GM19035 (cell line): ENCODE results near the gene AXL.
A peak's percentile ranks its signal among the peaks of the same experiment; 100 is the strongest.

ENCODE experiments used
- ATAC-seq: cut with Tn5 transposase; IDR thresholded peaks from one replicate; pipeline ENCODE4 v1.9.1; 2021; ENCODE audit not compliant: unreplicated experiment

The AXL gene

DNA sequence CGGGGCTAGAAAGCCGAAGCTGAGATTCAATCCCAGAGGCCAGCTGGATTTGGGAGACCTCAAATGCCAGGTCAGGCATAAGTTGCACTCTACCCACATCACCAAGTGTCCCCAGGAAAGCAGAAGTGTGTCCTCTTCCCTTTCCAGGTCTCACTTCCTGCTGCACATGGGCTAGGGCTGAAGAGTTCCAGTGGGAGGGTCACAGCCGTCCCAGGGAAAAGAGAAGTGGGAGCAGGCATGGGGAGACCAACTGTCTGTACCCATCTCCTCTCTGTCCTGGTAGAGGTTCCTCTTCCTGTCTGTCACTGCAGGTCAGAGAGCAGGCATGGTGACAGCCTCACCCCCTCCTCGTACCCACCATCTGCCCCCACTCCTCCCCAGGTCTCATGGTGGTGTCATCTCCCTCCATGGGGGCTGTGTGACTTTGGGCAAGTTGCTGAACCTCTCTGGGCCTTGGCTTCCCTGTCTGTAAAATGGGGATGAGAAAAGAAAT lies 14.8 kb downstream of the AXL start:
- ATAC-seq, result no peak

DNA sequence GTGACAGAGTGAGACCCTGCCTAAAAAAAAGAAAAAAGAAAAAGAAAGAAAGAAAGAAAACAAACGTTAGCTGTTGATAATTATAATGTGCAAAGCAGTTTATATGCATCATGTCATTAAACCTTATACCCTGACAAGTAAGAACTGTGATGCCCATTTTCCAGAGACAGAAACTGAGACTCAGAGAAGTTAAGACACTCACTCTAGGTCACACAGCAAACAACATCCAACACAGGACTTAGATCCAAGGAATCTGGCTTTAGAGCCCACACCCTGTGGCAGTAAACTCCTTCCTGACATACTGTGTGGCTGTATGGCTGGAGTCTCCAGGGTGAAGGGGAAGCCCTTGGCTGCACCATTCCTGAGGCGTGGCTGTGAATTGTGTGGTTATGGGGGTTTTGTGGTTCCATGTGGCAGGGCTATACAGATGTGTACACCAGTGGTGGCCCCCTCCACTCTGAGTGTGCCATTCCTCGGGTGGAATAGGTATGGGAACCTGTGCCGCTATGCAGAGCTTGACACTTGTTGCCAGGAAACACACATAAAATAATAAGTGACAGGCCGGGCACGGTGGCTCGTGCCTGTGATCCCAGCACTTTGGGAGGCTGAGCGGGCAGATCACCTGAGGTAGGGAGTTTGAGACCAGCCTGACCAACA lies 15.6 kb downstream of the AXL start:
- ATAC-seq, result no peak

DNA sequence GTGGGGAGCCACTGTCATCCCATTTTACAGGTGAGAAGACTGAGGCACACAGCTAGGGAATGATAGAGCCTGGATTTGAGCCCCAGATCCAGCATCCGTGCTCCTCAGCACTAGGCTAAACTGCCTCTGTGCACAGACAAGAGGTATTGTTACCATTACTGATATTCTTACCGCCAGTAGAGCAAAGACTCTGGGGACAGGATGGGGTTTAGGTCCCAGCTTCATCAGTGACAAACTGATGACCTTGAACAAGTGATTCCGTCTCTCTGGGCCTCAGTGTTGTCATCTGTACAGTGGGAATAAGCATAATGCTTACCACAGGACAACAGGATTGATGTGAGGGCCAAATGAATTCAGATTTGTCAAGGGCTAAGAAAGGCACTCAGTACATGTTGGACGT lies 16.5 kb downstream of the AXL start:
- no peak for ATAC-seq

DNA sequence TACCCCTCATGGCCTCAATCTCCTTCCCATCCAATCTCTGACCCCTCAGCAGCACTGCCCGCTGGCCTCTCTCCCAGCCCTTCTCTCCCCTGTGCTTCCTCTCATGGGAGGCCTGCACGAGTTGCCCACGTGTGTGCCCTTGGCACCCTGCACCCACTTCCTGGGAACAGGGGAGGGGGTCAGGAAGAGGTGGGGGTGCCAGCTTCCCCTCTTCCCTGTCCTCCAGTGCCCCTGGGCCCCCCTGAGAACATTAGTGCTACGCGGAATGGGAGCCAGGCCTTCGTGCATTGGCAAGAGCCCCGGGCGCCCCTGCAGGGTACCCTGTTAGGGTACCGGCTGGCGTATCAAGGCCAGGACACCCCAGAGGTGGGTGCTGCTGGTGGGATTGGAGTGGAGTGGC lies 19.2 kb downstream of the AXL start:
- ATAC-seq, result no peak

DNA sequence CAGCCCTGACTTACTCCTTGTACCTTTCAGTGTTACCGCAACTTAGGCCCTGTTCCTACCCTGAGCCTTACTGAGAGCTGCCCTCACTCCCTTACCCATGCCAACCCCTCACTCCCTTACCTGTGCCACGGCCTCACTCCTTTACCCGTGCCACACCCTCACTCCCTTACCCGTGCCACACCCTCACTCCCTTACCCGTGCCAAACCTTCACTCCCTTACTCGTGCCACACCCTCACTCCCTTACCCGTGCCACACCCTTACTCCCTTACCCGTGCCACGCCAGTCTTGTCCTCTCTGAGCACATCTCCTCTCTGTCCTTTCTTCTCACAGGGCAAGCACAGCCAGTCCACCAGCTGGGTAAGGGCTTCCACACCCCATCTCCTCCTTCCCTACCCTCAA lies 20.3 kb downstream of the AXL start:
- no peak for ATAC-seq

DNA sequence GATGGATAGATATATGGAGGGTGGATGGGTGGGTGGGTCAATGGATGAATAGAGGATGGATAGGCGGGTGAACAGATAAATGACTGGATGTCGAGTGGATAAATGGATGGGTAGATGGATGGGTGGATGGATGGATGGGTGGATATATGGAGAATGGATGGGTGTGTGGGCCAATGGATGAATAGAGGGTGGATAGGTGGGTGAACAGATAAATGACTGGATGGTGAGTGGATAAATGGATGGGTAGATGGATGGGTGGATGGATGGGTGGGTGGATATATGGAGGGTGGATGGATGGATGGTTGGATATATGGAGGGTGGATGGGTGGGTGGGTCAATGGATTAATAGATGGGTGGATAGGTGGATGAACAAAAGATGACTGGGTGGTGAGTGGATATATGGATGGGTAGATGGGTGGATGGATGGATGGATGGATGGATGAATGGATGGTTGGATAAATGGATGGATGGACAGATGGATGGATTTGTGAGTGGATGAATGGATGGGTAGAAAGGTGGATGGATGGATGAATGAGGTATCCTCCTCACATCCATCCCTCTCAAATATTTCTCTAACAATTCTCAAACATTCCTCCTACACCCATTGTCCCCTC lies 21.0 kb downstream of the AXL start:
- ATAC-seq, result no peak

DNA sequence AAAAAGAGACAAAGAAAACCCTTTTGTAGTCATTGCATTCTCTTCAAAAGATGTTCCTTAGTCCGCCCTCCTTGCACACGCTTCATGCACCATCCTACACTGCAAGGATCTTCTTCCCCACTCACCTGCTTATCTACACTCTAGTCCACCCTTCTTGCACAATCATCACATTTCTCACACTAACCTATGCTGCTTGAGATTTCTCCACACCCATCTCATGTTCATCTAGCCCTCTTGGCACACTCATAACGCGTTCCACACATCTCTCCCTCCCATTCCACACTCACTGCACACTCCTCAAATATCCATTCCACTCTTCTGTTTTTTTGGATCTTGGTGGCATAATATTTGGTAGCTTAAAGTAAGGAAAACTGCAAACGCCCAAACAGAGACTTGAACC lies 22.8 kb downstream of the AXL start:
- no peak for ATAC-seq

DNA sequence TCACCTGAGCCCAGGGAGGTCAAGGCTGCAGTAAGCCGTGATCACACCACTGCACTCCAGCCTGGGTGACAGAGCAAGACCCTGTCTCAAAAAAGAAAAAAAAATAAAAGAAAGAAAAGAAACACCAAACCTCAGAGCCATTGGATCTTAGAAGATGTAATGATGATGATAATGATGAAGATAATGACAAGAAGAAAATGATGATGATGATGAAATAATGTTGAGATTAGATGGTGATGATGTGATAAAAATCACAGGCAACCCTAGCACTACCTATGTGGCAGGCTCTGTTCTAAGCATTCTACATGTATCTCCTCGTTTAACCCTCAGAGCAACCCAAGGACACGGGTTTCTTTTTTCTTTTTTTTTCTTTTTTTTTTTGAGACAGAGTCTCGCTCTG lies 25.1 kb downstream of the AXL start:
- ATAC-seq, result no peak

DNA sequence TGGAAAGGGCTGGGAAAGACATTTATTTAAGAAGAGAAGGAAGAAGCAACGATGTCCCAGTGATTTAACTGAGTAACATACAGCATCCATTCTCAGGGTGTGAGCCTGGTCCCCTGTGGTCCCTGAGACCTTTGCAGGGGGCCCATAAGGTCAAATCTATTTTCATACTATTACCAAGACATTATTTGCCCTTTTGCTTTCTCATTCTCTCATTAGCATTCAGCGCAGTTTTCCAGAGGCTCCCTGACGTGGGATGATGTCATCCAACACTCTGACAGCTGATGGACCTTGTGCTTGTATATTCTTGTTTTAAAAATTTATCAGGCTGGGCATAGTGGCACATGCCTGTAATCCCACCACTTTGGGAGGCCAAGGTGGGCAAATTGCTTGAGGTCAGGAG lies 26.8 kb downstream of the AXL start:
- no peak for ATAC-seq

DNA sequence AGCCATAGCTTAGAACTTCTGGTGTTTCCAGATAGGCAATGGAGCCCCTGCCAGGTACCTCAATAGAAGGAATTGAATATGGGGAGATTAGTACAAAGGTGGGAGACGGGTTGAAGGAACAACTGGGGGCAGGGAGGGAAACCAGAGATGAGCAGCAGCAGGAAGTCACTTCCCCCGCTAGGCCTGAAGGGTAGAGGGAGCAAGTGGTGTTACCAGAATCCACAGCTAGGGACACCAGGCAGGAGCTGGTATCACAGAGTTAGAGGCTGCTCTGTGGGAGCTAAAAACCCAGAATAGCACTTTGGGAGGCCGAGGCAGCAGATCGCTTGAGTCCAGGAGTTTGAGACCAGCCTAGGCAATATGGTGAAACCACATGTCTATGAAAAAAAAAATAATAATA lies 29.9 kb downstream of the AXL start:
- ATAC-seq, result no peak

DNA sequence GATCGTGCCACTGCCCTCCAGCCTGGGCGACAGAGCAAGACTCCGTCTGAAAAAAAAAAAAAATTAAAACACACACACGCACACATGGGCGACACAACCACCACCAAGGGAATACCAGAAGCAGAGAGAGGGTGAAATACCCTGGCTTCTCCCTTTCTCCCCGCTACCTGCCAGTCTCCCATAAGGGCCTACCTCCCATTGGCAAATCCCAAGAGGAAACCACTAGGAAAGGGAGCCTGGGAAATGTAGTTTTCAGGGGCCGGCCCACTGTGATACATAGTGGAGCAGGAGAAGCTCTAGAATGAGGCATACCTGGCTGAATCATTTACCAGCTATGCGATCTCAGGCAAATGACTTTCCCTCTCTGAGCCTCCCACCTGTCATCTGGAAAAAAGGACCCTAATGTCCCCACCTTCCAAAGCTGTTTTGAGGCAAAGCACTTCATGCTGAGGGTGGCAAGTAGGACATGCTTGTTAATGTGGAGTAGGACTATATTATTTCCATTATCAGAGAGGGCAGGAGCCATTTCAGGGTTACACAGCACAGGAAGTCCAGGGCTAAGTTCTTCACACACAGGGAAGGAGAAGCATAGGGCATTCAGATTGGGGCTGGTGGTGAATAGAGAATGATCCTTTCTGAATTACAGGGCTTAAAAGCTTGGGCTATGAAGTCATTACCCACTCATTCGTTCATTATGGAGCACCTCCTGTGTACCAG lies 30.8 kb downstream of the AXL start:
- no peak for ATAC-seq

DNA sequence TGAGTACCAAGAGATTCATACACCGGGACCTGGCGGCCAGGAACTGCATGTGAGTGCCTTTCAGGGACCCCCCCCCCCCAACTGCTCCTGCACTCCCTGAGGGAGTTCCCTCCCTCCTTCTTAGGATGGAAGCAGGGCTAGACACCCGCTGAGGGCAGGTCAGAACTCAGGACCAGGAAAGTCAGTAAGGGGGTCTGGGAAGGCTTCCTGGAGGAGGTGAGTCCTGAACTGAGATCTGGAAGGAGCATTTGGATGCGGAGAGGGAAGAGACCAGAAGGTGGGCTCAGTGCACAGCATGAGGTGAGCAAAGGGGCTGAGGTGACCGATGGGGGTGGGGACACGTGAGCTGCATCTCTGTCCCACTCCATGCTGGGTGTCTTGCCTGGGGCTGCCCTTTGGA lies 34.6 kb downstream of the AXL start:
- ATAC-seq, result no peak

DNA sequence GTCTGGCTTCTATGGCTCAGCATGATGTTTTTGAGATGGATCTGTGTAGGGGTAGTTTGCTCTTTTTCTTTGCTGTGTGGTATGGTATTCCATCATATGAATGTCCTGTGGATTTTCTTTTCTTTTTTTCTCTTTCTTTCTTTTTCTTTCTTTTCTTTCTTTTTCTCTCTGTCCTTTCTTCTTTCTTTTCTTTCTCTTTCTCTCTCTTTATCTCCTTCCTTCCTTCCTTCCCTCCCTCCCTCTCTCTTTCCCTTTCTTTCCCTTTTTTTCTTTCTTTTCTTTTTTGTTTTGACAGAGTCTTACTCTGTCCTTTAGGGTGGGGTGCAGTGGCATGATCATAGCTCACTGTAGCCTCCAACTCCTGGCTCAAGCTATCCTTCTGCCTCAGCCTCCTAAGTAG lies 36.1 kb downstream of the AXL start:
- no peak for ATAC-seq

DNA sequence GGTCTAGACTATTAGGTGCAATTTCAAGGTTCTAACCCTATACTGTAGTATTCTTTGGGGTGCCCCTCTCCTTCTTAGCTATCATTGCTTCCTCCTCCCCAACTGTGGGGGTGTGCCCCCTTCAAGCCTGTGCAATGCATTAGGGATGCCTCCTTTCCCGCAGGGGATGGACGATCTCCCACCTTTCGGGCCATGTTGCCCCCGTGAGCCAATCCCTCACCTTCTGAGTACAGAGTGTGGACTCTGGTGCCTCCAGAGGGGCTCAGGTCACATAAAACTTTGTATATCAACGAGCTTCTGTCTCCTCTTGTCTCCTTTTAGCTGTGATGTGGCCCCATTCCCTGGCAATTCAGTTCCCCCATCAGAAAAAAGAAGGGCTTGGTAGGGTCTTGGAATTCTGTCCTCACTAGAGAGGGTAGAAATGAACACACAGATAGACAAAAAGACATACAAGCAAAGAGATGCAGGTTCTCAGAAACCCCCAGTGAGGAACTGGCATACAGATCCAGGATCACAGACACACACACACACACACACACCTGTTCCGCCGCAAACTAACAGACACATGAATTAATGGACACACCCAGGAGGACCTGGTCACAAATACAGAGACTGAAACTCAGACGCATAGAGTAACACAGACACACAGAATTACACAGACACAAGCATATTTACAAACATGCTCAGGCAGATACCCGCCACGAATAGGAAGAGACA lies 42.6 kb downstream of the AXL start:
- no peak for ATAC-seq

DNA sequence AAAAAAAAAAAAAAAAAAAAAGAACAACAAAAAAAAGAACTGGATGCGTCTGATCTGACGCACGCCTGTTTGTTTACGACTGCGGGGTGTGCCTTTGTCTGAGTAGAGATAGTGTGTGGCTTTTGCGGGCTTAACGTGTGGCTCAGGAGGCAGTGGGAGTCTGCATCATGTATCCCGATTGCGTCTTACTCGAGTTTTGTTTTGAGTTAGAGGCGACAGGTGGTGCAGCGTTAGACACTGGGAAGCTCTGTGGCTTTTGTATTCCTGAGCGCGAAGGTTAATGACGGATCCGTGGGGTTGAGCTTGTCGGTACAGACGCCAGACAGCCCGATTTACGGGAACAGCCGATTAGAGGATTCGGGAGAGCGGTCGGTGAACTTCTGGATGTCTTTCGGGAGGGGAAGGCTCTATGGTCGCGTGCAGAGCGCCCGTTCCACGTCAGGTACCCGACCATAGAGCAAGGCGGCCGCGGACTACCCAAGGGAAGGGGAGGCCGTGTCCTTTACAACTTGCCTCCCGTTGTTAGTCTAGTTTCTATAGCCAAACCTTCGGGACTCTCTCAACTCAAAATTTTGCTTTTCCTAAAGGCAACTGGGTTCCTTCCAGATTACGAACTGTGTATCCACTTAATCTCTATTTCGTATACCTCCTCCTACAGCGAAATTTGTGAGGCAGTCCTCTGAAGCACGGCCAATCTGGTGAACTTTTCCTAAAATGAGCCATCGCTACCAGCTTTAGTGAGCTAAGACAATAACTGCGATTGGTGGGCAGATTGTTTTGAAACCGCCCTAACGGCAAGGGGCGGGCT lies 44.2 kb downstream of the AXL start:
- ATAC-seq, result peak; percentile 9

DNA sequence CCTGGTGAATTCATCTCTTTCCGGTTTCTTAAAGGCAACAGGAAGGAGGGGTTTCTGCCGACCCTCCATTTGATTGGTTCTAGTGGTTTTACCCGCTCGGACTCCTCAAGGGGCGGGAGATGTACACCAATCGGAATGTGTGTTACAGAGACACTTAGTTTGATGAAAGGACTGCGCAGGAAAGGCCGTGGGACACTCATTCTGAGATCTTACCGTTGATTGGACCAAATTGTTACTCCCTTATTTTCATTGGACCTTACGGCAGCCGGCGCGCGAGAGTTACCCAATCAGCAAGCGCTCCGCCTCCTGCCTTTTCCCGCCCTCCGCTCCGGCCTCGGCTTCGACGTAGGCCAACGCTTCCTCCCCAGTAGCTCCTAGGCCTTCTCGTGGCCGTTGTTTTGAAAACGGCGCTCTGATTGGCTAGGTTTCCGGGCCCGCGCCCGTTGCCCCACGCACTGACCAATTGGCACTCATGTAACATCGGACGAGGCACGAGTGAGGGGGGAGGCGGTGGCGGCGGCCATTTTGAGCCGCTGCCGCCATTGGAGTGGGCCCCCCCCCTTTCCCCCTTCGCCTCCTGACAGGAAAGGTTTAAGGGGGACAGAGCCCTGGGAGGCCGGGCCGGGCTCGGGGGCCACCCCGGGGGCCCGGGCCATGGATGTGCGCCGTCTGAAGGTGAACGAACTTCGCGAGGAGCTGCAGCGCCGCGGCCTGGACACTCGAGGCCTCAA lies 45.0 kb downstream of the AXL start, which contains the start of gene HNRNPUL1:
Gene HNRNPUL1, plus strand, starts transcription at position 523 of the 731 bp plus-strand sequence. Its CDS starts 132 bp downstream, at position 655.
- peak; percentile 72 for ATAC-seq

DNA sequence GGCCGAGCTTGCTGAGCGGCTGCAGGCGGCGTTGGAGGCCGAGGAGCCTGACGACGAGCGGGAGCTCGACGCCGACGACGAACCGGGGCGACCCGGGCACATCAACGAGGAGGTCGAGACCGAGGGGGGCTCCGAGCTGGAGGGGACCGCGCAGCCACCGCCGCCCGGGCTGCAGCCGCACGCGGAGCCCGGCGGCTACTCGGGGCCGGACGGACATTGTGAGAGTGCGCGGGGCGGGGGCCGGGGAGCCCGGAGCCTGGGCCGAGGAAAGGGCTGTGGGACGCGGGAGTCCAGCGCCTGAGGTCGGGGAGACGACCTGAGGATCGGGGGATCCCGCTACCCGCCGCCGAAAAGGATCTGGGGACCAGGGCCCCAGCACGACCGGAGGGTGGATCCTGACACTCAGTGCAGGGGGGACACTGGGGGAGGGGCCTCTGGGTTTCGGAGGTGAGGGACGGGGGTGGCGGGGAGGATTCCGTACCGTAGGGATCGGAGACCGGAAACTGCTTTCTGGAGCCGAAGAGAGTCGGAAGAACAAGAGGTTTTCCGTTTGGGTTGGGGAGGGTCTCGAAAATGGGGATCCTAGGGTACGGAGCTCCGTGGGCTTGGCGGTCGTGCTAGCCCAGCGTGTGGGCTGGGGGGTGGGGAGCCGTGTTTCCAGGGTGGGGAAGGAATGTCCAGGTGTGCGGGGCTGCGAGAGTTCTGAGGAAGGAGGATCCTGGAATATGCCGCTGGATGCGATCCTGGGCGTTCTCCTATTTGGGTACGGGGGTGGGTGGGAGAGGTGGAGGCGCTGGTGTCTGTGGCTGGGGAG lies 45.8 kb downstream of the AXL start:
- ATAC-seq, result no peak

DNA sequence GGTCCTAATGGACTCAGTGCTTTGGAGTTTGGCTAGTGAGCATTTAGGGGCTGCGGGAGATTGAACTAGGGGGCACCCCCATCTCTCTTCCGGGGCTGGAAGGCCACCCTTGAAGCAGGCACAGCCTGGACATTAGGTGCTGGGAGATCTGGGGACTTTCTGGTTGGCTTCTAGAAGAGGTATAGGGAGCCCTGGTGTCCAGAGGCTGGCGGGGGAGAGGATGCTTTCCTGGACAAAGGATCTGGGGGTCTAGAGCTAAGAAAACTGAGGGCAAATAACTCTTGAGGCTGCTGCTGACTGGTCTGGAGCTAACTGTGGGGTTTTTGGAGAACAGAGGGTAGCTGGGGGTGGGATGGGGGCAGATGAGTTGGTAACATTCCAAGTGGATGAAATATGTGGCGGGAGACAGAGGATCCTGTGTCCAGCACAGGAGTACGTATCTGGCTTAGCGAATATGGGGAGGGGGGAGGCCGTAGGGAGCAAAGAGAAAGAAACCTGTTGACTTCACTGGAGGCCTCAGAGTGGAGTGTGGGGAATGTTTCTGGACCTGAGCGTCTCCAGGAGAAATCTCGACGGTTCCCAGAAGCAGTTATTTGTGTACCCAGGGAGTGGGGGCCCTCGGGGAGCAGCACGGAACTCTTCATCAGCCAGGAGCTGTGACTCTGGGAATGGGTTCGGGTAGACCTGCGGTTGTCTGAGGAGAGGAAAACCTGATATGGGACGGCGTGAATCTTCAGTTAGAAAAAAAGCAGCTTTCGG lies 46.6 kb downstream of the AXL start:
- no peak for ATAC-seq
